NCI-H748 (cell line): Measurements from ENCODE around the gene SPATA2L.

Source experiments
- DNase-seq: peaks from one replicate; lab custom pipeline; 2025; ENCODE audit not compliant: unreplicated experiment; lab: John Stamatoyannopoulos, UW

SPATA2L gene, protein sequence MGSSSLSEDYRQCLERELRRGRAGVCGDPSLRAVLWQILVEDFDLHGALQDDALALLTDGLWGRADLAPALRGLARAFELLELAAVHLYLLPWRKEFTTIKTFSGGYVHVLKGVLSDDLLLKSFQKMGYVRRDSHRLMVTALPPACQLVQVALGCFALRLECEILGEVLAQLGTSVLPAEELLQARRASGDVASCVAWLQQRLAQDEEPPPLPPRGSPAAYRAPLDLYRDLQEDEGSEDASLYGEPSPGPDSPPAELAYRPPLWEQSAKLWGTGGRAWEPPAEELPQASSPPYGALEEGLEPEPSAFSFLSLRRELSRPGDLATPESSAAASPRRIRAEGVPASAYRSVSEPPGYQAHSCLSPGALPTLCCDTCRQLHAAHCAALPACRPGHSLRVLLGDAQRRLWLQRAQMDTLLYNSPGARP

DNA sequence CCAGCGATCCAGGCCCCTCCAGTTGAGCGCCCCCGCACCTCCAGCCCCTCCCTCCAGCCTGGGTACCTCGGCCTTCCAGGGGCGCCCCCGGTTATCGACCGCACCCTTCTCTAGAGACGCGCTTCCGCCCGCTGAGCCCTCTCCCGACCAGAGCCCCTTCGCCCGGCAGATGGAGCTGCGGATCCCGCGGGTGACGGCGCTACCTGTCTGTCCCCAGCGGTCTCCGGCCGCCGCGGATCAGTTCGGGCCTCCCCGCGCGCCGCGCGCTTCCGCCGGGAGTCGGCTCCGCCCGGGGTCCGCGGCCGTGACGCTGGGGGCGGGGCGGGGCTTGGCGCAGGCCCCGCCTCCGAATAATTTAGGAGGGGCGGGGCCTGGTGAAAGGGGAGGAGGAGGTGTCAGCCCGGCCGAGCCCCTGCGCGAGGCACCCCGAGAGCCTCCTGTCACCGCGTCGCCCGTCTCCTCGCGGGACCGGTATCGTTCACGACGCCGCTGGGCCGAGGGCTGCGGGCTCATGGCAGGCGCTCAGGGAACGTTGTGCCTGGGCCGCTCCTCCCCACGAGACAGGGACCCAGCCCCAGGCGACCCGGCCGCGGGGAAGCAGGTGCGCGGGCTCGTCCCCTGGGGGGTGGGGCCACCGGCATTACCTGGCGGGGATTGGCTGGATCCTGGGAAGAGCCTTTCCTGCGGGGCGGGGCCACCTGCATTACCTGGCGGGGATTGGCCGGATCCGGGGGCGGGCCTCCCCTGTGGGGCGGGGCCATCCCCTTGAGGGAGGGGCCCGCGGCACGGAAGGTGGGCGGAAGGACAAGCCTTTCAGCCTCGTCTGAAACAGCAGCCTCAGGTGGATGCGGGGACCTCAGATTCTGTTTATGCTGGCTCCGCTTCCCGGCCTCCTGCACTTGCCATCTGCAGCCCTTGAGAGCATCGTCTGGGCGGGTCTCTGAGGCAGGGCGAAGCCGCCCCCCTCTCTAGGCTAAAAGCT, at the start of gene SPATA2L:
Gene SPATA2L (minus strand): TSS at position 281 of the 982 bp plus-strand sequence. CDS start 473 bp downstream, outside the sequence.
- peak; percentile 94 for DNase-seq

DNA sequence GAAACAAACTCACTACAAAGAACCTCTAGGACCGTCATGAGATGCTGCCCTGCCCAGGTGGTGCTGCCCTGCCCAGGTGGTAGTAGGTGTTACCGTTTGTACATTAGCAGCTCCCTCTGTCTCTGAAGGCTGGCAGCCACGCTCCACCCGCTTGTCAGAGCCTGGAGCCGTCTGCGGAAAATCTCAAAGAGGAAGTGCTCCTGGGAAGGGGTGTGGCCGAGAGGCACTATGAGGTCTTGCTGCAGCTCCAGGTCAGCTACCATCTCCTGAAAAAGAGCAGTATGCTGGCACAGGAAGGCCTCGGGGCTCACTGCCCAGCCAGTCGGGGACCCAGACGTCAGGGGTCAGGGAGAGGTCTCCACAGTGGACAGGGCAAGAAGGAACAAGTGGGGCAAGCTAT, 48.1 kb upstream of the SPATA2L start:
- DNase-seq, result no peak

DNA sequence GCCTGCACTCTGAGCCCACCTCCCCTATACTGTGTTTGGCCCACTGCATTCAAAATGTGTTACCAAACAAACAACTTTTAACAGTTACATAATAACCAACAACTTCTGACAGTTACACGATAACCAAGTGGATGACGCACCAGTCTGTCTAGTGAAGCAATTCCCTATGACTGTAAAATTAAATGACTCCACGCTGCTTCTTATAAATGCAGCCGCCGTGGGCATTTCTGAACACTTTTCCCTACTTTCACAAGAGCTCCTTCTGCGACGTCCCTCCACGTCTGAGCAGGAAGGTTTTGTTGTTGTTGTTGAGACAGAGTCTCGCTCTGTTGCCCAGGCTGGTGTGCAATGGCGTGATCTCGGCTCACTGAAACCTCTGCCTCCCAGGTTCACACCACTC, 47.4 kb upstream of the SPATA2L start:
- no peak for DNase-seq

DNA sequence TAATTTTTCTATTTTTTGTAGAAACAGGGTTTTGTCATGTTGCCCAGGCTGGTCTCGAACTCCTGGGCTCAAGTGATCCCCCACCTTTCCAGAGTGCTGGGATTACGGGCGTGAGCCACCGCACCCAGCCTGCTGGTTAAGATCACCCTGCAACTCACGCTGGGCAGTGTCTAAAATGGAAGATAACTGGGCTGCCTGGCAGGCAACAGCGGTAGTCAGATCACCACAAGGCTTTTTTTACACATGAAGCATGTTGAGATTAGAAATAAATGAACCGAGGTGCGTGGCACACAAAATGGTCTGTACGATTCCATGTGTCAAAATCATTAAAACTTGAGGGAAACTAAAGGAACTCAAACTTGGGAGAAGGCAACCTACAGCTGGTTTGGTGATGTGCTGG, 46.6 kb upstream of the SPATA2L start:
- DNase-seq, result no peak

DNA sequence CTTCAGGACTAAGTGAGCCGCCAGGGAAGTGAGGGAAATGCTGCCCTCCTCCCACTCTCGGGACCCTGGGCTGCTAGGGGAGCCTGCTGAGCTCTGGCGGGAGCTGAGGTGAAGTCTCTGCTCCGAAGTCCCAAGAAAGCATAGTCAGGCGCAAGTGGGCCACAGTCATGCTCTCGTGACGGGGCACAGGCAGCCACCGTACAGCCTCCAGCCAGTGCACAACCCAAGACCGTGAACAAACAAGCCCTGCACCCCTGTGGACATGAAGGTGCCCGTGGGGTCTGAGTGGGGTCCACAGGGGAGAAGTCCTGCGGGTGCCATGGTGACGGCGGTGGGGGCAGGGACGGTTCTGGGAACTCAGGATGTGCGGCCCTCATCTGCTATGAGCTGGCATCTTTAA, 44.5 kb upstream of the SPATA2L start:
- DNase-seq, result no peak

DNA sequence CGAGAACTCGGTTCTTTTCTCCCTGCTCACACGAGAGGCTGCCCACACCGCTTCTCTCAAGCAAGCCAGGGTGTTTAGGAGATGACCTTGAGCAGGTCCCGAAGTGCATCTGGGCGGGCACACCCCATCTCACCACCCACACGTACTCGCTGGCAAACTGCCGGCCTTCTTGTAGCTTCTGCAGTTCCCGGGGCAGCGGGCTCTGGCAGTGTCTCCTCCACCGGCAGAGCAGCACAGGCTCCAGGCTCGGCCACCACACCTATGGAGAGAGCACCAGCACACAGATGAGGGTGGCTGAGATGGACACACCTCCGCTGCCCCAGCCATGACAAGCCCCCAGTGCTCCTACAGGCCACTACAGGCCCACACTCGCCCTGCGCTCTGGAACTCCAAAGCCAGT, 43.3 kb upstream of the SPATA2L start:
- DNase-seq, result no peak

DNA sequence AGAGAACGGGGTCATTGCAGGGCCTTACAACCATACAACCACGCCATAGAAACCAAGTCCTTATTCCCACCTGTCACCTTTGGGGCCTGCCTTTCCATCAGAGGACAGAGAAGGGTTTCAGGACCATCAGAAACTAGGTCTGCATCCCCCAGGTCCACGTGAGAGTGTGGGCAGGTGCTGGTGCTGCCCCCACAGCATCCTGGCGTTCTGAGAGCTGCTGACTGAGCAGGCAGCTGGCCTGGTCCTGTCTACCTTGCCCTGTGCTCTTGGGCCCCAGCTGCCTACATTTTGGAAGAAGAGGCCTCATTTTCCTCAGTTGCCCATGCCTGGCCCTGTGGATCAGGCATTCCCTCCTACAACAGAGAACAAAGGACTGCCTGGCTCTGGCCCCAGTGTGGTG, 41.4 kb upstream of the SPATA2L start:
- DNase-seq, result no peak

DNA sequence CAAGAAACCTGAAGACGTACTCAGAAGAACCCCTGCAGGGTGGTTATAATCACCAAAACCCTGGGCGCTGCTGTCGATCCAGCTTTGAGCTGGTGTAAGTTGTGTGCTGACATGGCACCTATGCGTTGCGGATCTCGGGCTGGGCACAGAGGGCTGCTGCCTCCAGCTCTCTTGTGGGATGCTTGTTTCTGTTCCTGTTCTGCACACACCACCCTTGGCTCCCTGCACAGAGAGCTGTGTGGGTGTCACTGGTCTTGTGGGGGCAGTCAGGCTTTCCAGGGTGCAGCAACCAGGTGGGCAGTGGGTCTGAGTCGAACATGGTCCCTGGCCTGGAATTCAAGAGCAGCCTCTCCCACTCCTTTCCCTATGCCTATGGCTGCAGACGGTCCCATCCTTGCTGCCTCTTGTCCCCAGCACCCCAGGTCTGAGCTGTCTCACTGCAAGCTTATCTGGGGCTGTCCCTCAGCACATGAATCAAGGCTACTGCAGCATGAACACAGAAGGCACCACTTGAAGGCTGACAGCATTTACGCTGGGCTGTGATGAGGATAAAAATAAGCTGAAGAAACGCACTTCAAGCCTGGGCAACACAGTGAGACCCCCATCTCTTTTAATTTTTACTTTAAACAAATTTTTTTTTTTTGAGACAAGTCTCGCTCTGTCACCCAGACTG, 40.0 kb upstream of the SPATA2L start:
- no peak for DNase-seq

DNA sequence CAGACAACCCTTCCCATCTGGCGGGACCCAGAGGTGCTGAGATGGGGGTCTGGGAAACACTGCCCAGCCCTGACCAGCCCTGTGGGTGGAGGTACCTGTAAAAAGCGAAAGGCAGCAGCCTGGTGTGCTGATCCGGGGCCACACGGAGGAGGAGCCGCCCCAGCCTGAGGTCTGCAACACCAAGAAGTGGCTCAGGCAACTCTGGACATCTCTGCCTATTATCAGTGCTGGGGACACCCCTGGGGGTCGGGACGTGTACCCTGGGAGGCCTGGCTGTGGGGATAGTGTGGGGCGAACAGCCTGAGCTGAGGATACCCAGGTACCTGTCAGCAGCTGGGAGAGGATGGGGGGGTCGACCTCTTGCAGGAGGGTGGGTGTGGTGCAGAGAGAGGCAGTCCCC, 37.9 kb upstream of the SPATA2L start:
- DNase-seq, result no peak

DNA sequence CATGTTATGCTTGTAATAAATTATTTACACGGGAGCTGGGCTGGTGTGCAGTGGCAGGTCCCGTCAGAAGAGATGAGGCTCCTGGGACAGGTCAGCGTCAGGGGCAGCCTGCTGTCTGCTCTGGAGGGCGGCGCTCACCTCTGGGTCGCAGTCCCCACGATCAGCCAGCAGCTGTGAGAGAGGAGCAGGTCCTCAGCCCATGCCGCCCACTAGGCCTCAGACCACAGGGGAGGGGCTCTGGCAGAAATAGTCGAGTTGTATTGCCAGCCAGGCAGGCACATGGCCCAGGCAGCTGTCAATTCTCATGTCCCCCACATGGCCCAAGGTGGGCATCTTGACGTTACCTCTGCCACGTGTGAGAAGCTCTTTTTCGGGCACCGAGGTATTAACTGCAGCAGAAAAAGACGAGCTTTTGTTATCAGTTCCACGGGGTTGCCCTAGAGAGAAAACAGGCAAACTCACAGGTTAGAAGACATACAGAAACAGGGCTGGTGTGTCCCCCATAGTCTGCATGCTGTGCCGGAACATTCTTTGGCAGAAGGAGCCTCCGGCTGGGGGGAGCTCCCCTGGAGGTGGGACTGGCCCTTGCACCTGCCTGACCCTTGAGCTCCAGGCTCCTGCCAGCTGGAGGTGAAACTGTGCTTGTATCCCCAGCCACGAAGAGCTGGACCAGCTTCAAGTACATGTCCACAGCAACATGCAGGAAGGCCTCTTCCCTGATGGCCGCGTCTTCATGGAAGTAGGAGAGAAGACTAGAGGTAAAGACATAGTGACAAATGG, 37.2 kb upstream of the SPATA2L start:
- DNase-seq, result no peak

DNA sequence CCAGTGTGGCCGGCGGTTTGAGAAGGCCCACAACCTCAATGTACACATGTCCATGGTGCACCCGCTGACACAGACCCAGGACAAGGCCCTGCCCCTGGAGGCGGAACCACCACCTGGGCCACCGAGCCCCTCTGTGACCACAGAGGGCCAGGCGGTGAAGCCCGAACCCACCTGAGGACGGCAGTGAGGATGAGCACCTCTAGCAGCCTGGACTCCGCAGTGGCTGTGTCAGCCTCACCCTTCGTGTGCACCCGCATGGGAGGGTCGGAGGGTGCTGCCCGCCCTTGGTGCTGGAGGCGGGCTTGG, 36.5 kb upstream of the SPATA2L start:
- no peak for DNase-seq

DNA sequence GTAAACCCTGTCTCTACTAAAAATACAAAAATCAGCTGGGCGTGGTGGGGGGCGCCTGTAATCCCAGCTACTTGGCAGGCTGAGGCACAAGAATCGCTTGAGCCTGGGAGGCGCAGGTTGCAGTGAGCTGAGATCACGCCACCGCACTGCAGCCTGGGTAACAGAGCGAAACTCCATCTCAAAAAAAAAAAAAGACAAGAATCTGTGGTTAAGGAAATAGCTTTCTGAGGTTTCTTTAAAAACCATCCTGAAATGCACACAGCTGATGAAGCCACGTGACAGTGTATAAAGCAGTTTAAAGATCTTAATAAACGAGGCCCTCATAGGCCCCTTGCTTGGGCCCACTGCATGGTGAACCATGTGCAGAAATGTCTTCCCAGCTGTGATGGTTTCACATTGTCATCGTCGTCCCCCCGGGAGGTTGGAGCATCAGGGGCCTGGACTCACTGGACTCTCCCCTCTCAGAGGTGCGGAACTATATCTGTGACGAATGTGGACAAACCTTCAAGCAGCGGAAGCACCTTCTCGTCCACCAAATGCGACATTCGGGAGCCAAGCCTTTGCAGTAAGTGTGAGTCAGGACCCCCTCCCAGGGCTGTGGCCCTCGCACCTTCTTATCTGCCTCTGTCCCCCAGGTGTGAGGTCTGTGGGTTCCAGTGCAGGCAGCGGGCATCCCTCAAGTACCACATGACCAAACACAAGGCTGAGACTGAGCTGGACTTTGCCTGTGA, 36.0 kb upstream of the SPATA2L start:
- no peak for DNase-seq

DNA sequence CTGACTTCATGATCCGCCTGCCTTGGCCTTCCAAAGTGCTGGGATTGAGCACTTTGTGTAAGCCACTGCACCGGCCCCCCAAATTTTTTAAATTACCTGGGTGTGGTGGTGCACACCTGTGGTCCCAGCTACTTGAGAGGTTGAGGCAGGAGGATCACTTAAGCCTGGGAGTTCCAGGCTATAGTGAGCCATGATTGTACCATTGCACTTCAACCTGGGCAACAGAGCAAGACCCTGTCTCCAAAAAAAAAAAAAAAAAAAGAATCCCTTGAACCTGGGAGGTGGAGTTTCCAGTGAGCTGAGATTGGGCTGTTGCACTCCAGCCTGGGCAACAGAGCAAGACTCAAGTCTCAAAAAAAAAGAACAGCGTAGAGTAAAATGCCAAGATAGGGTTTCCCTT, 35.0 kb upstream of the SPATA2L start:
- no peak for DNase-seq

DNA sequence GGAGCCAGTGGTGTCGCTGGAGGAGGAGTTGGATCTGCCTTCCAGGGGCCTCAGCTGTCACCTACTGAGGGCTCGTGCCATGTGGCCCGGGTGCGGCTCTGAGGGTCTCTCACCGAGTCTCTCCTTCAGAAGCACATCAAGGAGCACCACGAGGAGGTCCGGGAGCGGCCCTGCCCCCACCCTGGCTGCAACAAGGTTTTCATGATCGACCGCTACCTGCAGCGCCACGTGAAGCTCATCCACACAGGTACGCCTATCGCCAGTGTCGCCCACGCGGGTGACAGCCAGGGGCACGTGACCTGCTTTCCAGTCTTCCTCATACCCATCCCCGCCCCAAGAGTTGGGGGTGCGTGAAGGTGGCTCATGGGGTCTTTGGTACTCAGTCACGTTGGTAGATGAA, 32.3 kb upstream of the SPATA2L start:
- DNase-seq, result no peak

DNA sequence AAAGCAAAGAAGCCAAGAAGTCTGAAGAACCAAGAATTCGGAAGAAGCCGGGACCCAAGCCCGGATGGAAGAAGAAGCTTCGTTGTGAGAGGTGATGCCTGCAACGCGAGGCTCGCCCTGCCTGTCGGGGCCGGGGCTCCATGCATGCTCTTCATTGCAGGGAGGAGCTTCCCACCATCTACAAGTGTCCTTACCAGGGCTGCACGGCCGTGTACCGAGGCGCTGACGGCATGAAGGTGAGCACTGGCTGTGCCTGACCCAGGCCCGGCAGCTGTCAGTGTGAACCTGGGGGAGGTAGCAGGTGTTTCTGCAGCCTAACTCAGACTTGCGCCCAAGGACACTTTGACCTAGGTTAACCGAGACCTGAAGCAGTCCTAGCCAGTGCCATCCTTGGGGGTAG, 31.8 kb upstream of the SPATA2L start:
- no peak for DNase-seq

DNA sequence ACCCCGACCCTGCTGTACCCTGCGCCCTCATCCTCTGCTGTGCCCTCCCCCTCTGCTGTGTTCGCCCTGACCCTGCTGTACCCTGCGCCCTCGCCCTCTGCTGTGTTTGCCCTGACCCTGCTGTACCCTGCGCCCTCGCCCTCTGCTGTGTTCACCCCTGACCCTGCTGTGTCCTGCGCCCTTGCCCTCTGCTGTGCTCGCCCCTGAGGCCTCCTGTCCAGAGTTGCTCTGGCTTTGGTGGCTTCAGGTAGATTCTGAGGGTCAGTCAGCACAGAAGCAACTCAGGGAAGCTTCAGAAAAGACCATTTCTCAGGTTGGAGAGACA, 31.4 kb upstream of the SPATA2L start:
- DNase-seq, result no peak

DNA sequence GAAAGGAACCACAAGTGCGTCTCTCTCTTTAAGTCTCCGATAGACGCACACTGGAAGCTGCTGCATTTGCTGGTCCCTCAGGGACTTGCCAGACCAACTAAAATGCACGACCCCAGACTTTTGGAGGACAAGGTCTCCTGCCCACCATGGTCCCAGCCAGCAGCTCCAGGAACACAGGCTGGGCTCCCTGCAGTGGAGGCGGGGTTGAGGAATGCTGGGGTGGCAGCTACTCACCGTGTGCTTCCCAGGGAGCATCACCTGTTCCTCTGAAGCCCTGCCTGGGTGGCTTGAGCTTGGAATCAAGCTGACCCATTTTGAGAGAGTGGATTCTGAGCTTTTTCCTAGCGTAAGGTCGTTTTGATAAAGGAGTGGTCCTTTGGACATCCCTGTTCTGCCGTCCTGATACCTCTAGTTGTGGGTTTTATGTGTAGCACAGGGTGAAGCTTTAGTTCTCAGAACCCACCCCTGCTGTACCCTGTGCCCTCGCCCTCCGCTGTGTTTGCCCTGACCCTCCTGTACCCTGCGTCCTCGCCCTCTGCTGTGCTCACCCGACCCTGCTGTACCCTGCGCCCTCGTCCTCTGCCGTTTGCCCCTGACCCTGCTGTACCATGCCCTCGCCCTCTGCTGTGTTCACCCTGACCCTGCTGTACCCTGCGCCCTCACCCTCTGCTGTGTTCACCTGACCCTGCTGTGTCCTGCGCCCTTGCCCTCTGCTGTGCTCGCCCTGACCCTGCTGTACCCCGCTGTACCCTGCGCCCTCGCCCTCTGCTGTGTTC, 30.8 kb upstream of the SPATA2L start:
- no peak for DNase-seq

DNA sequence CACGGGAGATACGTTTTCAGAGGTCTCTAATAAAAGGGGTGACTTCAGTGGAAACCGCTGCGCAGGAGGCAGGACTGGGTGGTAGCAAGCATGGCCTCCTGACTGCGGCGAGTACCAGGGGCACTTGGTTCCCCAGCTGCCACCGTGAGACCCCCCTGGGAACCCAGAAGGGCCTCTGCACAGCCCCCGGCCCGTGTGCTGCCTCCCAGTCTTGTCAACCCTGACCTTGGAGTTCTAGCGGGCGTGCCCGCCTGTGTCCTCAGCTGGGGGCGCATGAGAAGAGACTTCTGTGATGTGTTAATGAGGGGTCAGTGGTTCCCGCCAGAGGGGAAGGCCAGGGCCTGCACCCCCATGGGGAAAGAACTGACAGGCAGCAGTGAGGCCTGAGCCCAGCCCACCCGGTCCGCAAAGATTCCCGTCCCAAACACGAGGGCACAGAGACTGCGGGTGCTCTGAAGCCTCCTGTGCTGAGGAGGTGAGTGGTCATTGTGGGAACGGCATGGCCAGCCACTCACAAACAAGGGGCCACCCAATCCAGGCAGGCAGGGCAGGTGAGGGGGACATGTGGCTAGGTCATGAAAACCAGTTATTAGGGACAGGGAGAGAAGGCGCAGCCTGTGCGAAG, 29.2 kb upstream of the SPATA2L start:
- no peak for DNase-seq
